Left ventricle myocardium inferior (tissue), 1 donor: Measurements from ENCODE around the gene FGFBP2. TPM values are rescaled to one million over a fixed set of nuclear protein-coding genes. Genes with fewer than 3 reads are reported as not detected.

ENCODE experiments used
- DNase-seq: peaks from one replicate; pipeline ENCODE4 v3.0.0-alpha.2; 2020
- H3K27ac ChIP-seq: fragments of 200-600 bp; replicated peaks from 2 replicates; pipeline ENCODE4 v1.8.0; 2021
- H3K27me3 ChIP-seq: fragments of 200-600 bp; 2 replicates; pipeline ENCODE4 v1.8.0; 2021; ENCODE audit warnings: low read depth
- H3K36me3 ChIP-seq: fragments of 200-600 bp; 2 replicates; pipeline ENCODE4 v1.8.0; 2021
- H3K4me1 ChIP-seq: fragments of 200-600 bp; 2 replicates; pipeline ENCODE4 v1.8.0; 2021
- H3K4me3 ChIP-seq: fragments of 200-600 bp; 2 replicates; pipeline ENCODE4 v1.8.0; 2021; ENCODE audit warnings: mild to moderate bottlenecking, moderate library complexity
- H3K9me3 ChIP-seq: fragments of 200-600 bp; replicated peaks from 2 replicates; pipeline ENCODE4 v1.8.0; 2021
- intact Hi-C: fragments of 100-400 bp; cut with micrococcal nuclease; formaldehyde crosslinking; loops from one replicate; pipeline ENCODE4 v1.11.0; 2022
- total RNA-seq: library from RNA; stranded (reverse); fragmentation: NEBNext Ultra II Directional; extraction: Animal tissue kit (Norgen Biotek cat#: 25700); gene quantifications from one replicate; pipeline ENCODE4 v1.2.1, GENCODE V29; 2021
- TF ChIP-seq, protein P1 (sequence below): fragments of 200-600 bp; IDR thresholded peaks from 2 replicates; pipeline ENCODE4 v1.8.0; 2021; ENCODE audit warnings: antibody characterized with exemption, mild to moderate bottlenecking, borderline replicate concordance
- donor health status: DM: no; HTN: yes; CAD: no; lungs with severe emphysema.

The FGFBP2 gene
- total RNA-seq, 1 donor from 2014 or later: 1.2 TPM

DNA sequence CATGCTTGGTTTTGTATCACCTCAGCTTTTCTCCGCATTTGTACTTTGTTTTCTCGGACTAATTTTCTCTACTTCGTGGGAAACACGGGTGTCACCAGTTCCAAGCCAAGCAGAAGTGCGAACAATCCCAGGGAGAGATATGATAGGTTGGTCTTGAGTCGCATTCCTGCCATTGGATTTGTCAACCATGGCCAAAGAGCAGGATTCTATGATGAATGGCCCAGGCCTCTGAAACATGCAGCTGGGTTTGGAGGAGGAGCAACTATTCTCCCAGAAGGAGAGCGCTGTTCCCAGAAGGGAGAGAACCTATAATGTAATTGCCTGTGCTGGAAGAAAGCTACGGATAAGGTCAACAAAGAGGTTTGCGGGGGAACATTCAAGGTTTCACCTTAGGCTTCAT, 14.1 kb downstream of the FGFBP2 start:
- DNase-seq: no peak
- Histone ChIP-seq H3K4me3 (no peak overlapping the region), H3K9me3 (no peaks in the 10 kb centered on the region), H3K4me1 (no peaks in the 10 kb centered on the region), H3K36me3 (no peaks in the 10 kb centered on the region), H3K27me3 (peaks cover 5% of the 10 kb centered on the region), H3K27ac (no peak overlapping the region)
- intact Hi-C loops: no loop called here
- TF ChIP-seq, protein P1, sequence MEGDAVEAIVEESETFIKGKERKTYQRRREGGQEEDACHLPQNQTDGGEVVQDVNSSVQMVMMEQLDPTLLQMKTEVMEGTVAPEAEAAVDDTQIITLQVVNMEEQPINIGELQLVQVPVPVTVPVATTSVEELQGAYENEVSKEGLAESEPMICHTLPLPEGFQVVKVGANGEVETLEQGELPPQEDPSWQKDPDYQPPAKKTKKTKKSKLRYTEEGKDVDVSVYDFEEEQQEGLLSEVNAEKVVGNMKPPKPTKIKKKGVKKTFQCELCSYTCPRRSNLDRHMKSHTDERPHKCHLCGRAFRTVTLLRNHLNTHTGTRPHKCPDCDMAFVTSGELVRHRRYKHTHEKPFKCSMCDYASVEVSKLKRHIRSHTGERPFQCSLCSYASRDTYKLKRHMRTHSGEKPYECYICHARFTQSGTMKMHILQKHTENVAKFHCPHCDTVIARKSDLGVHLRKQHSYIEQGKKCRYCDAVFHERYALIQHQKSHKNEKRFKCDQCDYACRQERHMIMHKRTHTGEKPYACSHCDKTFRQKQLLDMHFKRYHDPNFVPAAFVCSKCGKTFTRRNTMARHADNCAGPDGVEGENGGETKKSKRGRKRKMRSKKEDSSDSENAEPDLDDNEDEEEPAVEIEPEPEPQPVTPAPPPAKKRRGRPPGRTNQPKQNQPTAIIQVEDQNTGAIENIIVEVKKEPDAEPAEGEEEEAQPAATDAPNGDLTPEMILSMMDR: no peak

DNA sequence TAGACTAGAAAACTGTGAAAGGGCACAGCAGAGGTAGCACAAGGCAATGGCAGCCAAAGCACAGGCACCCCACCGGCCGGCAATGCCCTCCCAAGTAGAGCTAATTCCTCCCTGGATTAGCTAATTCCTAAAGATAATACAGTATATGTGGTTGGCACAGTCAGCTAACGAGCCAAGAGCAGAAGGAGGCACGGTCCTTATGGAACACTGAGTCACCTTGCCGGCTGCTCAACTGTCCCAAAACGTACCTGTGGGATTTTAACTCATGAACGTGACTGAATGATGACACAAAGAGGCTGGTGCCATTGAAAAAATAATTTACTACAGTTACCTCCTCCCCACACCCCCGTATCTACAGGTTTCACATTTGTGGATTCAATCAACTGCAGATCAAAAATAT, 15.3 kb downstream of the FGFBP2 start:
- intact Hi-C loops: no loop called here
- Histone ChIP-seq H3K27me3 (peaks cover 5% of the 10 kb centered on the region), H3K9me3 (no peaks in the 10 kb centered on the region), H3K4me3 (no peak overlapping the region), H3K36me3 (no peaks in the 10 kb centered on the region), H3K27ac (no peak overlapping the region), H3K4me1 (no peaks in the 10 kb centered on the region)
- DNase-seq: no peak
- TF ChIP-seq, protein P1: no peak

DNA sequence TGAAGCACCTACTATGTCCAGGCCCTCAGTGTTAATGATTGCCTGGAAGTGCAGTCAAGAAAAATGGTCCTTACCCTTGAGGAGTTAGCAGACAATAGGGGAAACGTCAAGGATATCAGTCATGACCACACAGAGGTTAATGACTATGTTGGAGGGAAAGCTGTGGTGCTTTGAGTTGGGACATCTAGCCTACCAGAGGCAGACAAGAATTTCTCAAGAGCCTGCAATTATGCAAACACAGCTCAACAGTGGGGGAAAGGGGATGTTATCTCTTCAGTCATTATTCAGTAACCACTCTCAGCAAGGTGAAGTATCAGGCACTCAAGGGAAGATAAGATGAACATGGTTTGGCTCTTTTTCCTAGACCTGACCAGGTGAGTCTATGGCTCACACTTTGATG, 17.5 kb downstream of the FGFBP2 start:
- Histone ChIP-seq H3K4me3 (no peak overlapping the region), H3K27me3 (peaks cover 22% of the 10 kb centered on the region), H3K9me3 (no peaks in the 10 kb centered on the region), H3K27ac (no peak overlapping the region), H3K36me3 (no peaks in the 10 kb centered on the region), H3K4me1 (no peaks in the 10 kb centered on the region)
- intact Hi-C loops: no loop called here
- DNase-seq: no peak
- TF ChIP-seq, protein P1: no peak

DNA sequence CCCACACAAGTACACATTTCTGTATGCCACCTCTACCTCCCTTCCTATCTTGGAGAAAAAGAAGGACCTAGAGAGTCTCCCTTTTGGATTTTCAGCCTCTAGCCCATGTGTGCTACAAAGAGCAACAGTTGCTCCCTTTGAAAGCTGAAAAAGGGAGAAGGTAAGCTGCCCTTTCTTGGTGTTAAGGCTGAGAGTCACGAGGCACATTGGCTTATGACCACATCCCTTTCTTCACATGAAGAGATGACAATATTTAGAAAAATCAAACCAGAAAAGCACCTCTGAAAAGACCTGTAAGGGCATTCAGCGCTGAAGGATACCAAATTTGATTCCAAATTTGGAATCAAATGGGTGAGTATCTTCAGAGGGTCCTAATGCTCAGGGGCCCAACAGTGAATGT, 18.1 kb downstream of the FGFBP2 start:
- intact Hi-C loops: no loop called here
- H3K4me1 ChIP-seq: no peaks in the 10 kb centered on the region
- H3K36me3 ChIP-seq: no peaks in the 10 kb centered on the region
- DNase-seq: no peak
- no peaks in the 10 kb centered on the region for H3K9me3 ChIP-seq
- no peak overlapping the region for H3K27ac ChIP-seq
- H3K4me3 ChIP-seq: no peak overlapping the region
- H3K27me3 ChIP-seq: peaks cover 28% of the 10 kb centered on the region
- TF ChIP-seq, protein P1: no peak

DNA sequence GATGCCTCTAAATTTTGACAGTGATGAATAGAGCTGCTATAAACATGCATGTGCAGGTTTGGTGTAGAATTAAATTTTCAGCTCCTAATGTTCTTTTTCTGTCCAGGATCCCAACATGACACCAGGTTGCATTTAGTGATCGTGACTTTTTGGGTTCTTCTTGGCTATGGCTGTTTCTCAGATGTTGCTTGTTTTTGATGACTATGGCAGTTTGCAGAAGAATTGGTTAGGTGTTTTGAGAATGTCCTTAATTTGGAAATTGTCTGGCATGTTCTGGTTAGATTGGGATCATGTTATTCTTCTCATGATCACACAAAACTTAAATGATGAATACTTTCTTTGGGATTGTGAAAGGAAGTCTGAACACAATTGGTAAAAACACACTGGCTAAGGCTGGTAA, 20.7 kb downstream of the FGFBP2 start:
- no peaks in the 10 kb centered on the region for H3K9me3 ChIP-seq
- H3K4me1 ChIP-seq: no peaks in the 10 kb centered on the region
- no peak overlapping the region for H3K4me3 ChIP-seq
- H3K36me3 ChIP-seq: no peaks in the 10 kb centered on the region
- peaks cover 47% of the 10 kb centered on the region for H3K27me3 ChIP-seq
- no peak overlapping the region for H3K27ac ChIP-seq
- TF ChIP-seq, protein P1: no peak
- intact Hi-C loops: no loop called here
- no peak for DNase-seq

DNA sequence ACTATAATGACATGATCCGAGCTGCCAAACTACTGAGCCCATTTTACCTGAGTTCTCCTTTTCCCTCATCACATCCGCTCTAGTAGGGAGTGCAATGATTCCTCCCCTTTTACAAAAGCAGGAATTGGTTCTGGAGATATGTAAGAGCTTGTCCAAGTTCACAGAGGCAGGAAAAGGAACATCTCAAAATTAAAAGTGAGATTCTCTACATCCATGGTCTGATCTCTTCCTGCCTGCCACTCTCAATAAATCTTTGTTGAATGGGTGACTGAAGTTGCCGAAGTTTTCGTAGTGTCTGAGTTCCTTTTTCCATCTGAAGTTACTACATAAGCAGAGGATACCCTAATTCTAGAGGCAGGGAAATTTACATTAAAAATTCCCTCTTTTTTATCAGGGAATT, 24.3 kb downstream of the FGFBP2 start, which contains the start of gene FGFBP1:
Gene FGFBP1, minus strand, starts transcription at position 101 of the 400 bp plus-strand sequence. CDS start 2,108 bp downstream, outside the sequence.
- Histone ChIP-seq H3K4me3 (no peak within 1 kb of the TSS), H3K27ac (no peak within 1 kb of the TSS), H3K36me3 (no peaks in the 10 kb centered on the region), H3K4me1 (no peaks in the 10 kb centered on the region), H3K27me3 (peaks cover 68% of the 10 kb centered on the region), H3K9me3 (no peaks in the 10 kb centered on the region)
- intact Hi-C loops: no loop called here
- TF ChIP-seq, protein P1: no peak
- no peak for DNase-seq
